GM12878 (cell line): ENCODE results near the gene SHC1. TPM values are rescaled to one million over a fixed set of nuclear protein-coding genes. Genes with fewer than 3 reads are reported as not detected.

ENCODE experiments used
- ATAC-seq: fragments of 200-7000 bp; cut with Tn5 transposase; 3 replicates; pipeline ENCODE4 v1.9.1; 2020; ENCODE audit warnings: mild to moderate bottlenecking, moderate library complexity
- BruUV-seq: library from RNA; stranded (reverse); fragments of 400-500 nt; replicated peaks from 2 replicates; lab custom pipeline; 2021; lab: Mats Ljungman, UMichigan
- CTCF ChIA-PET: fragments of 300-600 bp; sonication (Branson Sonifier 250); formaldehyde crosslinking; extraction: SDS; loops from one replicate; lab custom pipeline; 2021; ENCODE audit warnings: inconsistent platforms; lab: Yijun Ruan, JAX
- POLR2A ChIA-PET: fragments of 350-600 bp; formaldehyde crosslinking; extraction: SDS; loops from one replicate; lab custom pipeline; 2021; ENCODE audit warnings: inconsistent platforms; lab: Charles Lee
- RAD21 ChIA-PET: fragments of 300-600 bp; sonication (Branson Sonifier 250); formaldehyde crosslinking; loops from one replicate; lab custom pipeline; 2023; ENCODE audit warnings: antibody characterized with exemption; ENCODE audit not compliant: unreplicated experiment; lab: Charles Lee
- SMC1A ChIA-PET: fragments of 300-600 bp; sonication (Branson Sonifier 250); formaldehyde crosslinking; loops from one replicate; lab custom pipeline; 2023; ENCODE audit not compliant: unreplicated experiment, uncharacterized antibody; lab: Charles Lee
- DNase-seq: peaks from one replicate; pipeline ENCODE4 v3.0.0-alpha.2; 2011; ENCODE audit warnings: low read depth, low spot score
- FAIRE-seq: peaks from 3 replicates; lab custom pipeline; 2011; peaks lifted over from hg19 to GRCh38; lab: Jason Lieb, UNC
- H2AFZ ChIP-seq: 2 replicates; pipeline ENCODE4 v1.6.0; 2011; ENCODE audit warnings: low read depth, low read length, control low read depth; ENCODE audit not compliant: control insufficient read depth
- H3K27ac ChIP-seq: 2 replicates; pipeline ENCODE4 v1.5.1; 2011; ENCODE audit warnings: control low read depth; ENCODE audit not compliant: control insufficient read depth, insufficient read depth
- H3K27me3 ChIP-seq, 2 experiments: replicated peaks in 1 of 2; 2 replicates each; pipeline versions ENCODE4 v1.6.0 to v1.6.1; 2011; ENCODE audit warnings: low read length in 1 of 2; ENCODE audit not compliant: control insufficient read depth in 2 of 2, insufficient read depth in 2 of 2
- H3K36me3 ChIP-seq, 2 experiments: 2 replicates each; pipeline ENCODE4 v1.5.1; 2011; ENCODE audit warnings: low read length in 1 of 2; ENCODE audit not compliant: control insufficient read depth in 2 of 2, insufficient read depth in 2 of 2
- H3K4me1 ChIP-seq: 2 replicates; pipeline ENCODE4 v1.6.1; 2011; ENCODE audit warnings: mild to moderate bottlenecking, low read length, moderate library complexity, mixed read lengths; ENCODE audit not compliant: control insufficient read depth, insufficient read depth
- H3K4me2 ChIP-seq: 2 replicates; pipeline ENCODE4 v1.6.0; 2011; ENCODE audit warnings: control low read depth; ENCODE audit not compliant: control insufficient read depth, insufficient read depth
- H3K4me3 ChIP-seq: fragments of 200-600 bp; sonication (generic); 2 replicates; pipeline ENCODE4 v1.5.1; 2016
- H3K79me2 ChIP-seq: 2 replicates; pipeline ENCODE4 v1.6.0; 2011; ENCODE audit warnings: low read length; ENCODE audit not compliant: control insufficient read depth, insufficient read depth
- H3K9ac ChIP-seq: 2 replicates; pipeline ENCODE4 v1.8.0; 2011; ENCODE audit warnings: low read length, control low read depth, mixed read lengths; ENCODE audit not compliant: control insufficient read depth, insufficient read depth
- H3K9me3 ChIP-seq: replicated peaks from 3 replicates; pipeline ENCODE4 v1.5.1; 2011; ENCODE audit warnings: mild to moderate bottlenecking, low read length; ENCODE audit not compliant: control insufficient read depth, insufficient read depth
- H4K20me1 ChIP-seq: 2 replicates; pipeline ENCODE4 v1.6.0; 2011; ENCODE audit not compliant: control insufficient read depth, insufficient read depth
- E2F8 ChIP-seq: fragments of 450-650 bp; IDR thresholded peaks from 2 replicates; pipeline ENCODE4 v1.6.1; 2018; ENCODE audit warnings: mild to moderate bottlenecking, low read depth, moderate library complexity; ENCODE audit not compliant: partially characterized antibody
- E4F1 ChIP-seq: fragments of 450-650 bp; IDR thresholded peaks from 2 replicates; pipeline ENCODE4 v1.6.1; 2018; ENCODE audit warnings: borderline replicate concordance, mild to moderate bottlenecking; ENCODE audit not compliant: partially characterized antibody
- EED ChIP-seq: sonication (generic); IDR thresholded peaks from 2 replicates; pipeline ENCODE4 v1.6.1; 2016; ENCODE audit warnings: antibody characterized with exemption, low read depth
- NFXL1 ChIP-seq: fragments of 450-650 bp; IDR thresholded peaks from 2 replicates; pipeline ENCODE4 v1.6.1; 2017; ENCODE audit warnings: antibody characterized with exemption, mild to moderate bottlenecking, borderline replicate concordance
- SRF ChIP-seq, 2 experiments: IDR thresholded peaks; 2 replicates each; pipeline ENCODE4 v1.6.1; 2011; ENCODE audit warnings: low read depth in 2 of 2, low read length in 2 of 2, mild to moderate bottlenecking in 1 of 2, moderate library complexity in 1 of 2
- WGBS: methylation state at CpG from one replicate; pipeline ENCODE4 v1.1.6; 2016; ENCODE audit warnings: low lambda C conversion rate; ENCODE audit not compliant: insufficient replicate concordance, insufficient coverage; ENCODE audit errors: missing lambda C conversion rate; 5-methylcytosine and 5-hydroxymethylcytosine counted together
- in situ Hi-C: fragments of 300-500 bp; cut with MboI; formaldehyde crosslinking; loops from 9 replicates; pipeline ENCODE4 v1.14.3; 2018; ENCODE audit warnings: mixed read lengths
- intact Hi-C: fragments of 100-400 bp; cut with micrococcal nuclease; formaldehyde crosslinking; loops from one replicate; pipeline ENCODE4 v1.14.2; 2022; ENCODE audit not compliant: unreplicated experiment
- polyA plus RNA-seq, 11 experiments: library from polyadenylated mRNA; depleted of rRNA in 4 of 11; unstranded in 6 of 11; stranded (reverse) in 5 of 11; fragments of >200 nt; fragmentation: Nextera tagmentation in 4 of 11; fragmentation: Illumina TruSeq in 1 of 11; extraction: Ambion mirVana in 4 of 11; extraction: Trizol in 1 of 11; gene quantifications; 1 replicate in 1 of 11; 2 replicates in 10 of 11; pipeline versions ENCODE4 v1.2.1 to v1.2.3, GENCODE V29; 2011 to 2016; ENCODE audit warnings: inconsistent platforms in 2 of 11, missing spikeins in 2 of 11, low read depth in 1 of 11
- total RNA-seq, 4 experiments: library from RNA; depleted of rRNA in 3 of 4; stranded (reverse); fragments of >200 nt in 3 of 4; fragmentation: Illumina TruSeq in 1 of 4; extraction: Trizol in 1 of 4; gene quantifications; 2 replicates each; pipeline versions ENCODE4 v1.2.1 to v1.2.3, GENCODE V29; 2013 to 2021

SHC1 gene
- total and polyA plus RNA-seq, 10 of the 15 experiments (the other 5 are each of a cell fraction or from before 2014, with no cell fraction given): 2.6 to 49.3 (median 25.2) TPM

- Histone ChIP-seq H2AFZ (no peak overlapping the region), H4K20me1 (no peaks in the 10 kb centered on the region), H3K4me3 (no peak overlapping the region), H3K4me1 (peaks cover 47% of the 10 kb centered on the region), H3K36me3 (peaks cover 3 to 6% of the 10 kb centered on the region in 2 experiments; a peak in 3 of 4 replicates), H3K9me3 (no peaks in the 10 kb centered on the region; the same call in 2 of the 3 replicates), H3K9ac (no peak overlapping the region), H3K27me3 (no peaks in the 10 kb centered on the region), H3K27ac (no peak overlapping the region), H3K4me2 (no peak overlapping the region), H3K79me2 (peaks cover 16% of the 10 kb centered on the region)
- BruUV-seq: no TSS peak
- ChIA-PET SMC1A (interaction anchor here (1.1 to 1.2 kb wide), 2 partner anchors 10 to 341 kb away, joined by 3 to 6 read pairs; partner anchors contain the start of gene PMVK), POLR2A (interaction anchor here (0.6 to 3.4 kb wide), 4 partner anchors 11 to 39 kb away, joined by 3 to 19 read pairs (median 12); partner anchors contain the start of genes PMVK, PYGO2 and SHC1), RAD21 (interaction anchor here (2.6 kb wide), 1 partner anchor 10 kb away, joined by 9 read pairs; the partner anchor contains the start of gene PMVK), CTCF (interaction anchor here (1.0 to 1.8 kb wide), 4 partner anchors 26 to 276 kb away, joined by 3 to 6 read pairs (median 4); no protein-coding TSS in a partner anchor)
- no peak for ATAC-seq
- 82% methylated on average over 16 of the region's 17 CpGs for WGBS
- DNase-seq: no peak
- no peak for FAIRE-seq
- intact Hi-C loops: no loop called here
- TF ChIP-seq E2F8: no peak
- TF ChIP-seq NFXL1: no peak
- no peak for TF ChIP-seq E4F1
- TF ChIP-seq EED: no peak
- no peak for TF ChIP-seq SRF (IDR thresholded peaks at IDR 0.05; ENCODE audit: low read depth in 2 of 2, low read length in 2 of 2)
- in situ Hi-C loops: no loop called here
Measured at GRCh38 chr1:154945962-154946850, 24.3 kb downstream of the SHC1 start.
